ENCODE data around the gene RAPGEF6.

- TF ChIP-seq, protein P1, sequence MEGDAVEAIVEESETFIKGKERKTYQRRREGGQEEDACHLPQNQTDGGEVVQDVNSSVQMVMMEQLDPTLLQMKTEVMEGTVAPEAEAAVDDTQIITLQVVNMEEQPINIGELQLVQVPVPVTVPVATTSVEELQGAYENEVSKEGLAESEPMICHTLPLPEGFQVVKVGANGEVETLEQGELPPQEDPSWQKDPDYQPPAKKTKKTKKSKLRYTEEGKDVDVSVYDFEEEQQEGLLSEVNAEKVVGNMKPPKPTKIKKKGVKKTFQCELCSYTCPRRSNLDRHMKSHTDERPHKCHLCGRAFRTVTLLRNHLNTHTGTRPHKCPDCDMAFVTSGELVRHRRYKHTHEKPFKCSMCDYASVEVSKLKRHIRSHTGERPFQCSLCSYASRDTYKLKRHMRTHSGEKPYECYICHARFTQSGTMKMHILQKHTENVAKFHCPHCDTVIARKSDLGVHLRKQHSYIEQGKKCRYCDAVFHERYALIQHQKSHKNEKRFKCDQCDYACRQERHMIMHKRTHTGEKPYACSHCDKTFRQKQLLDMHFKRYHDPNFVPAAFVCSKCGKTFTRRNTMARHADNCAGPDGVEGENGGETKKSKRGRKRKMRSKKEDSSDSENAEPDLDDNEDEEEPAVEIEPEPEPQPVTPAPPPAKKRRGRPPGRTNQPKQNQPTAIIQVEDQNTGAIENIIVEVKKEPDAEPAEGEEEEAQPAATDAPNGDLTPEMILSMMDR (IDR thresholded peaks at IDR 0.05) = no peak
- TF ChIP-seq POLR2AphosphoS5 (IDR thresholded peaks at IDR 0.05) (no peak), POLR2A (IDR thresholded peaks at IDR 0.05) (no peak), EP300 (IDR thresholded peaks at IDR 0.05) (no peak)
Measured at GRCh38 chr5:131521252-131521651, 113.8 kb downstream of the RAPGEF6 start.
